ENCODE measurements around the gene CCL2.

GRCh38 chr17:34299956-34300577 is 45.0 kb downstream of the CCL2 start:
- TF ChIP-seq EZH2 (IDR thresholded peaks at IDR 0.05) (no peak), ATF3 (IDR thresholded peaks at IDR 0.05) (no peak), EGR1 (IDR thresholded peaks at IDR 0.05; ENCODE audit: low read depth) (no peak), SIN3A (IDR thresholded peaks at IDR 0.05; ENCODE audit: low read depth) (no peak), ZNF274 (IDR thresholded peaks at IDR 0.05; ENCODE audit: low read depth, low read length) (no peak), POLR2A (IDR thresholded peaks at IDR 0.05; ENCODE audit: borderline replicate concordance, extremely low read depth, insufficient read depth, insufficient read length) (no peak), POLR2AphosphoS5 (IDR thresholded peaks at IDR 0.05; ENCODE audit: low read depth, low read length) (no peak), JUND (IDR thresholded peaks at IDR 0.05) (no peak), EZH2phosphoT487 (IDR thresholded peaks at IDR 0.05; ENCODE audit: borderline replicate concordance) (no peak), ZBTB33 (IDR thresholded peaks at IDR 0.05; ENCODE audit: extremely low read depth, insufficient replicate concordance, low read length) (no peak), YY1 (IDR thresholded peaks at IDR 0.05; ENCODE audit: extremely low read depth, insufficient replicate concordance, low read depth, low read length) (no peak)
- TF ChIP-seq, protein P1, sequence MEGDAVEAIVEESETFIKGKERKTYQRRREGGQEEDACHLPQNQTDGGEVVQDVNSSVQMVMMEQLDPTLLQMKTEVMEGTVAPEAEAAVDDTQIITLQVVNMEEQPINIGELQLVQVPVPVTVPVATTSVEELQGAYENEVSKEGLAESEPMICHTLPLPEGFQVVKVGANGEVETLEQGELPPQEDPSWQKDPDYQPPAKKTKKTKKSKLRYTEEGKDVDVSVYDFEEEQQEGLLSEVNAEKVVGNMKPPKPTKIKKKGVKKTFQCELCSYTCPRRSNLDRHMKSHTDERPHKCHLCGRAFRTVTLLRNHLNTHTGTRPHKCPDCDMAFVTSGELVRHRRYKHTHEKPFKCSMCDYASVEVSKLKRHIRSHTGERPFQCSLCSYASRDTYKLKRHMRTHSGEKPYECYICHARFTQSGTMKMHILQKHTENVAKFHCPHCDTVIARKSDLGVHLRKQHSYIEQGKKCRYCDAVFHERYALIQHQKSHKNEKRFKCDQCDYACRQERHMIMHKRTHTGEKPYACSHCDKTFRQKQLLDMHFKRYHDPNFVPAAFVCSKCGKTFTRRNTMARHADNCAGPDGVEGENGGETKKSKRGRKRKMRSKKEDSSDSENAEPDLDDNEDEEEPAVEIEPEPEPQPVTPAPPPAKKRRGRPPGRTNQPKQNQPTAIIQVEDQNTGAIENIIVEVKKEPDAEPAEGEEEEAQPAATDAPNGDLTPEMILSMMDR (IDR thresholded peaks at IDR 0.05 in 2 of 3, conservative IDR thresholded peaks at IDR 0.05 in 1 of 3; ENCODE audit: borderline replicate concordance in 1 of 3, insufficient read depth in 1 of 3, low read depth in 2 of 3, low read length in 2 of 3), result no peak
- TF ChIP-seq, protein P2, sequence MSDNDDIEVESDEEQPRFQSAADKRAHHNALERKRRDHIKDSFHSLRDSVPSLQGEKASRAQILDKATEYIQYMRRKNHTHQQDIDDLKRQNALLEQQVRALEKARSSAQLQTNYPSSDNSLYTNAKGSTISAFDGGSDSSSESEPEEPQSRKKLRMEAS (IDR thresholded peaks at IDR 0.05), result no peak
- TF ChIP-seq, protein P3, sequence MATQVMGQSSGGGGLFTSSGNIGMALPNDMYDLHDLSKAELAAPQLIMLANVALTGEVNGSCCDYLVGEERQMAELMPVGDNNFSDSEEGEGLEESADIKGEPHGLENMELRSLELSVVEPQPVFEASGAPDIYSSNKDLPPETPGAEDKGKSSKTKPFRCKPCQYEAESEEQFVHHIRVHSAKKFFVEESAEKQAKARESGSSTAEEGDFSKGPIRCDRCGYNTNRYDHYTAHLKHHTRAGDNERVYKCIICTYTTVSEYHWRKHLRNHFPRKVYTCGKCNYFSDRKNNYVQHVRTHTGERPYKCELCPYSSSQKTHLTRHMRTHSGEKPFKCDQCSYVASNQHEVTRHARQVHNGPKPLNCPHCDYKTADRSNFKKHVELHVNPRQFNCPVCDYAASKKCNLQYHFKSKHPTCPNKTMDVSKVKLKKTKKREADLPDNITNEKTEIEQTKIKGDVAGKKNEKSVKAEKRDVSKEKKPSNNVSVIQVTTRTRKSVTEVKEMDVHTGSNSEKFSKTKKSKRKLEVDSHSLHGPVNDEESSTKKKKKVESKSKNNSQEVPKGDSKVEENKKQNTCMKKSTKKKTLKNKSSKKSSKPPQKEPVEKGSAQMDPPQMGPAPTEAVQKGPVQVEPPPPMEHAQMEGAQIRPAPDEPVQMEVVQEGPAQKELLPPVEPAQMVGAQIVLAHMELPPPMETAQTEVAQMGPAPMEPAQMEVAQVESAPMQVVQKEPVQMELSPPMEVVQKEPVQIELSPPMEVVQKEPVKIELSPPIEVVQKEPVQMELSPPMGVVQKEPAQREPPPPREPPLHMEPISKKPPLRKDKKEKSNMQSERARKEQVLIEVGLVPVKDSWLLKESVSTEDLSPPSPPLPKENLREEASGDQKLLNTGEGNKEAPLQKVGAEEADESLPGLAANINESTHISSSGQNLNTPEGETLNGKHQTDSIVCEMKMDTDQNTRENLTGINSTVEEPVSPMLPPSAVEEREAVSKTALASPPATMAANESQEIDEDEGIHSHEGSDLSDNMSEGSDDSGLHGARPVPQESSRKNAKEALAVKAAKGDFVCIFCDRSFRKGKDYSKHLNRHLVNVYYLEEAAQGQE (IDR thresholded peaks at IDR 0.05; ENCODE audit: low read depth), result no peak

Data from HCT116 (cell line).